Panc1 (cell line): ENCODE measurements around the gene UGT1A6. TPM values are rescaled to one million over a fixed set of nuclear protein-coding genes. Genes with fewer than 3 reads are reported as not detected.
"Not testable (repeated sequence)": the region's sequence is repeated elsewhere in the genome, so short reads cannot be mapped to it uniquely, and the experiment has no call there.

Experiments
- ATAC-seq: fragments of 200-7000 bp; cut with Tn5 transposase; 2 replicates; pipeline ENCODE4 v1.9.1; 2020; ENCODE audit warnings: mild to moderate bottlenecking, moderate library complexity
- BruUV-seq: library from RNA; stranded (reverse); fragments of 400-500 nt; replicated peaks from 2 replicates; lab custom pipeline; 2021; lab: Mats Ljungman, UMichigan
- CTCF ChIA-PET: fragments of 300-600 bp; sonication (Branson Sonifier 250); formaldehyde crosslinking; loops from one replicate; lab custom pipeline; 2022; ENCODE audit warnings: antibody characterized with exemption; lab: Charles Lee
- POLR2A ChIA-PET: fragments of 300-600 bp; sonication (Branson Sonifier 250); formaldehyde crosslinking; loops from one replicate; lab custom pipeline; 2022; ENCODE audit warnings: antibody characterized with exemption; lab: Charles Lee
- DNase-seq: peaks from one replicate; pipeline ENCODE4 v3.0.0-alpha.2; 2010; ENCODE audit warnings: low read depth, low spot score
- H3K27ac ChIP-seq: 2 replicates; pipeline ENCODE4 v1.5.1; 2011; ENCODE audit warnings: mild to moderate bottlenecking, low read length, inconsistent platforms
- H3K27me3 ChIP-seq: fragments of 200-500 bp; sonication (Bioruptor generic); 2 replicates; pipeline ENCODE4 v1.6.0; 2014; ENCODE audit warnings: low read length, inconsistent platforms; ENCODE audit not compliant: control insufficient read depth, insufficient read depth
- H3K36me3 ChIP-seq: fragments of 200-500 bp; sonication (Bioruptor generic); 2 replicates; pipeline ENCODE4 v1.5.1; 2014; ENCODE audit warnings: inconsistent platforms, mild to moderate bottlenecking, low read length, moderate library complexity; ENCODE audit not compliant: control insufficient read depth, insufficient read depth
- H3K4me1 ChIP-seq: 2 replicates; pipeline ENCODE4 v1.5.1; 2011; ENCODE audit warnings: inconsistent platforms, mild to moderate bottlenecking, low read length, moderate library complexity; ENCODE audit not compliant: control insufficient read depth, insufficient read depth
- H3K4me3 ChIP-seq, 2 experiments: 2 replicates each; pipeline ENCODE4 v1.5.1; 2011 to 2012; ENCODE audit warnings: low read depth in 2 of 2, low read length in 2 of 2, mild to moderate bottlenecking in 2 of 2, inconsistent platforms in 1 of 2, moderate library complexity in 1 of 2
- H3K9me3 ChIP-seq: fragments of 200-500 bp; sonication (Bioruptor generic); 2 replicates; pipeline ENCODE4 v1.5.1; 2014; ENCODE audit warnings: low read depth, mild to moderate bottlenecking, inconsistent platforms, low read length, moderate library complexity; ENCODE audit not compliant: control insufficient read depth, insufficient read depth
- POLR2AphosphoS5 ChIP-seq: IDR thresholded peaks from 2 replicates; pipeline ENCODE4 v1.6.1; 2012; ENCODE audit warnings: mild to moderate bottlenecking, low read depth, low read length, moderate library complexity
- SIN3A ChIP-seq: IDR thresholded peaks from 2 replicates; pipeline ENCODE4 v1.6.1; 2012; ENCODE audit warnings: low read depth, mild to moderate bottlenecking, low read length, moderate library complexity, borderline replicate concordance; ENCODE audit not compliant: insufficient read depth
- TCF7L2 ChIP-seq: IDR thresholded peaks from 2 replicates; pipeline ENCODE4 v1.6.1; 2011; ENCODE audit warnings: mild to moderate bottlenecking, low read depth, low read length, inconsistent platforms
- in situ Hi-C: cut with HindIII; loops from 2 replicates; pipeline ENCODE4 v1.10.0; 2016; ENCODE audit warnings: low sequenced_read_pairs, low pct_unique_long_range_greater_than_20kb
- intact Hi-C: fragments of 100-400 bp; cut with micrococcal nuclease; formaldehyde crosslinking; loops from one replicate; pipeline ENCODE4 v1.10.0; 2022; ENCODE audit not compliant: unreplicated experiment
- total RNA-seq: library from RNA; stranded (reverse); gene quantifications from one replicate; pipeline ENCODE4 v1.2.1, GENCODE V29; 2021; ENCODE audit not compliant: unreplicated experiment
- TF ChIP-seq, protein P1 (sequence below), 2 experiments: IDR thresholded peaks; 2 replicates each; pipeline ENCODE4 v1.6.1; 2011 to 2012; ENCODE audit warnings: low read depth in 2 of 2, control low read depth in 1 of 2, low read length in 1 of 2, mild to moderate bottlenecking in 1 of 2, moderate library complexity in 1 of 2; ENCODE audit not compliant: insufficient read depth in 1 of 2
- TF ChIP-seq, protein P2 (sequence below): fragments of 450-650 bp; IDR thresholded peaks from 2 replicates; pipeline ENCODE4 v1.5.1; 2017; ENCODE audit warnings: mild to moderate bottlenecking

UGT1A6 gene
- total RNA-seq, 1 experiment from 2014 or later: not detected

DNA sequence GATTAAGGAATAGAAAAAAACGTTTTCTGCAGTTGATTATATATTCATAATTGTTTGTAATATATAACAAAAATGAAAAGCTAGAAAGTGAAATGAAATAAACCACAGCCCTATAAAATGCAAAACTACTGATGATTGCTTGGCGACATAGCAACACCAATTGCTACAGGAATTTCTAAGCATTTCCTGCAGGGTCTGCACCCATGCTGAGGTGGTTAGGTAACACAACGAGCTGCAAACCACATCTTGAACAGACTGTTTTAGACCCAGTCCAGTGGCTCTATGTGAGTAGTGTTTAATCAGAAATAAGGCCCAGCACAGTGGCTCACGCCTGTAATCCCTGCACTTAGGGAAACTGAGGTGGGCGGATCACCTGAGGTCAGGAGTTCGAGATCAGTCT, 38.2 kb upstream of the UGT1A6 start:
- BruUV-seq: no TSS peak
- ChIA-PET POLR2A (no interaction called here), CTCF (no interaction called here)
- Histone ChIP-seq H3K27ac (no peak overlapping the region), H3K27me3 (no peaks in the 10 kb centered on the region; the same call in 1 of the 2 replicates), H3K4me1 (no peaks in the 10 kb centered on the region), H3K9me3 (no peaks in the 10 kb centered on the region), H3K36me3 (no peaks in the 10 kb centered on the region), H3K4me3 (no peak overlapping the region)
- TF ChIP-seq, protein P1, sequence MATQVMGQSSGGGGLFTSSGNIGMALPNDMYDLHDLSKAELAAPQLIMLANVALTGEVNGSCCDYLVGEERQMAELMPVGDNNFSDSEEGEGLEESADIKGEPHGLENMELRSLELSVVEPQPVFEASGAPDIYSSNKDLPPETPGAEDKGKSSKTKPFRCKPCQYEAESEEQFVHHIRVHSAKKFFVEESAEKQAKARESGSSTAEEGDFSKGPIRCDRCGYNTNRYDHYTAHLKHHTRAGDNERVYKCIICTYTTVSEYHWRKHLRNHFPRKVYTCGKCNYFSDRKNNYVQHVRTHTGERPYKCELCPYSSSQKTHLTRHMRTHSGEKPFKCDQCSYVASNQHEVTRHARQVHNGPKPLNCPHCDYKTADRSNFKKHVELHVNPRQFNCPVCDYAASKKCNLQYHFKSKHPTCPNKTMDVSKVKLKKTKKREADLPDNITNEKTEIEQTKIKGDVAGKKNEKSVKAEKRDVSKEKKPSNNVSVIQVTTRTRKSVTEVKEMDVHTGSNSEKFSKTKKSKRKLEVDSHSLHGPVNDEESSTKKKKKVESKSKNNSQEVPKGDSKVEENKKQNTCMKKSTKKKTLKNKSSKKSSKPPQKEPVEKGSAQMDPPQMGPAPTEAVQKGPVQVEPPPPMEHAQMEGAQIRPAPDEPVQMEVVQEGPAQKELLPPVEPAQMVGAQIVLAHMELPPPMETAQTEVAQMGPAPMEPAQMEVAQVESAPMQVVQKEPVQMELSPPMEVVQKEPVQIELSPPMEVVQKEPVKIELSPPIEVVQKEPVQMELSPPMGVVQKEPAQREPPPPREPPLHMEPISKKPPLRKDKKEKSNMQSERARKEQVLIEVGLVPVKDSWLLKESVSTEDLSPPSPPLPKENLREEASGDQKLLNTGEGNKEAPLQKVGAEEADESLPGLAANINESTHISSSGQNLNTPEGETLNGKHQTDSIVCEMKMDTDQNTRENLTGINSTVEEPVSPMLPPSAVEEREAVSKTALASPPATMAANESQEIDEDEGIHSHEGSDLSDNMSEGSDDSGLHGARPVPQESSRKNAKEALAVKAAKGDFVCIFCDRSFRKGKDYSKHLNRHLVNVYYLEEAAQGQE (IDR thresholded peaks at IDR 0.05; ENCODE audit: insufficient read depth in 1 of 2, low read depth in 2 of 2, low read length in 1 of 2): no peak
- TF ChIP-seq, protein P2, sequence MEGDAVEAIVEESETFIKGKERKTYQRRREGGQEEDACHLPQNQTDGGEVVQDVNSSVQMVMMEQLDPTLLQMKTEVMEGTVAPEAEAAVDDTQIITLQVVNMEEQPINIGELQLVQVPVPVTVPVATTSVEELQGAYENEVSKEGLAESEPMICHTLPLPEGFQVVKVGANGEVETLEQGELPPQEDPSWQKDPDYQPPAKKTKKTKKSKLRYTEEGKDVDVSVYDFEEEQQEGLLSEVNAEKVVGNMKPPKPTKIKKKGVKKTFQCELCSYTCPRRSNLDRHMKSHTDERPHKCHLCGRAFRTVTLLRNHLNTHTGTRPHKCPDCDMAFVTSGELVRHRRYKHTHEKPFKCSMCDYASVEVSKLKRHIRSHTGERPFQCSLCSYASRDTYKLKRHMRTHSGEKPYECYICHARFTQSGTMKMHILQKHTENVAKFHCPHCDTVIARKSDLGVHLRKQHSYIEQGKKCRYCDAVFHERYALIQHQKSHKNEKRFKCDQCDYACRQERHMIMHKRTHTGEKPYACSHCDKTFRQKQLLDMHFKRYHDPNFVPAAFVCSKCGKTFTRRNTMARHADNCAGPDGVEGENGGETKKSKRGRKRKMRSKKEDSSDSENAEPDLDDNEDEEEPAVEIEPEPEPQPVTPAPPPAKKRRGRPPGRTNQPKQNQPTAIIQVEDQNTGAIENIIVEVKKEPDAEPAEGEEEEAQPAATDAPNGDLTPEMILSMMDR: no peak
- TF ChIP-seq TCF7L2 (no peak), POLR2AphosphoS5 (no peak), SIN3A (no peak)
- DNase-seq (no peak), ATAC-seq (no peak)
- in situ Hi-C loops (no loop called here), intact Hi-C loops (no loop called here)

DNA sequence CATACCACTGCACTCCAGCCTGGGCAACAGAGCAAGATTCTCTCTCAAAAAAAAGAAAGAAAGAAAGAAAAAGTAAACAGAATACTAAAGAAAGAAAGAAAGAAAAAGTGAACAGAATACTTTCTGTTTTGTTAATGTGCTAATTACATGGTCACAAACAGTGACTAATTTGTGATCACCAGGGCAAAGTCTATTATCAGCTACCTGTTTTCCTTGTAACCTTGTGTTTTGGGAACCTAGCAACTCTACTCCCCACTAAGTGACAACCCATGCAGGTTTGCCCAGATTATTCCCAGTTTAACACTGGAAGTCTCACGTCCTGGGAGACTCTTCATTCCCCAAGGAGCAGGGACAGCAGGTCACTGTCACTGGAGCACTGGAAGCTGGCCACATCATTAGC, 37.6 kb upstream of the UGT1A6 start:
- Histone ChIP-seq H3K4me1 (no peaks in the 10 kb centered on the region), H3K9me3 (no peaks in the 10 kb centered on the region), H3K27ac (no peak overlapping the region), H3K27me3 (peaks cover 2% of the 10 kb centered on the region), H3K4me3 (no peak overlapping the region), H3K36me3 (no peaks in the 10 kb centered on the region)
- no peak for DNase-seq
- CTCF ChIA-PET: no interaction called here
- no TSS peak for BruUV-seq
- no peak for ATAC-seq
- POLR2A ChIA-PET: no interaction called here
- TF ChIP-seq TCF7L2 (no peak), SIN3A (no peak), POLR2AphosphoS5 (no peak)
- TF ChIP-seq, protein P2: no peak
- TF ChIP-seq, protein P1 (IDR thresholded peaks at IDR 0.05; ENCODE audit: insufficient read depth in 1 of 2, low read depth in 2 of 2, low read length in 1 of 2): no peak
- in situ Hi-C loops (no loop called here), intact Hi-C loops (no loop called here)

DNA sequence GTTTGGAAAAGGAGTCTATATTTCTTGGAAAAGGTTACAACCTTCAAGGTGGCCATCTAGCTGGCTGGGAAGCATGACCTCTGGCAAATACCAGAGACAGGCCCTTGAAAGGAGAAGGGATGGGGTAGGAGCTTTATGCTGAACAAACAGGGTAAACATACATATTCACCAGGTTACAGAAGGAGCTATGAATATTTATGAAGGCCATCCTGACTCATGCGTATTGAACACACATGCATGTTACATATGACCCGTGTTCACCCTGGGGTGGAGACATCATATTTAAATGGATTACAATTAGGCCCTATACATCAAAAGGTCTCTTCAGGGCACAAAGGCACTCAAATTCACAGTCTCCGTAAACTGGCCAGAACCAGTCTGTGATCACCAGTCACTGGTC, 36.7 kb upstream of the UGT1A6 start:
- DNase-seq, H3K4me3 ChIP-seq, BruUV-seq, in situ Hi-C loops, H3K4me1 ChIP-seq, POLR2A ChIA-PET, H3K36me3 ChIP-seq, intact Hi-C loops, H3K27ac ChIP-seq, CTCF ChIA-PET, ATAC-seq, H3K9me3 ChIP-seq, H3K27me3 ChIP-seq: not testable (repeated sequence)
